HL-60/S4 treated with retinoic acid at 250 ng/mL for 4 days and 3 days (cell line): ENCODE data around the gene GEN1.

Experiments used
- in situ Hi-C: fragments of 300-500 bp; cut with MboI; formaldehyde crosslinking; loops from 2 replicates; pipeline ENCODE4 v1.7.0; 2022; ENCODE audit warnings: low sequenced_read_pairs

GEN1 gene

DNA sequence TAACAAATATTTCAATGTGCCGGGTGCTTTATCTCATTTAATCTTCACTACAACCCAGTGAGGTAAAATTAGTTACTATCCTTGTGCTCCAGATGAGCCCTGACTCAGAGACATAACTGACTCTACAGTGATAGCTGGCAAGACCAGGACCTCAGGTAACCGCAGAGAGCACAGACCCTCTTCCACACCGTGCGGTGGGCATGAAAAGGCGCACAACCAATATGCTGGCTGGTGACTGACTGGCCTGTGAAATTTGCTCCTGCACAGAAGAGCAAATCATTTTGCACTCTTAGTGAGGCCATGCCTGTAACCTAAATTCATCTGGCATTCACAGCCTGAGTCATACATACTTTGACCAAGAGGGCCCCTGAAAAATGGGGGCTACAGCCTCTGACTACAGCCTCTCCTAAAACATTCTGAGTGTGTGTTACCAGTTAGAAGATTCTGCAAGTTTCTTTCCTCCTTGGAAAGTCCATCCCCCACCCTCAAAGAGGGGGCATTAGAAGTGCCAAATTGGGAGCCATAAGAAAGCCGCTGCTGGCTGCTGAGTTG is 39.9 kb downstream of the GEN1 start:
- in situ Hi-C loops: no loop called here

DNA sequence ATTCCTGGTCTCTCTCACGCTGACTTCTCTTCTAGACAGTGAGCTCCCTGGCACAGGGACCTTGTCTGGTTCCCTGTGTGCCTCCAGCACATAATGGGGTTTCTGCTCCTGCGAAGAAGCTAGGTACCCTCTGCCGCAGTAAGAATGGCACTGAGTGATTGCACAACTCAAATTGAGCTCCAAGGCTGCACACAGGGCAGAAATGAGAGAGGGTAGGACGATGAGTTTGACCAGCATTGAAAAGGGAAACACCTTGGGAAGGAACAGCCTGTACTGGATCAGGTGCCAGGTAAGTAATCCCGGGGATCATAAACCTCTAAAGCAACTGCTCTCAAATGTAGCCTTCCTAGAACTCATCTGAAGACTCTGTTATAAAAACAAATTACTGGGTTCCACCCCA is 41.4 kb downstream of the GEN1 start:
- in situ Hi-C loops: no loop called here

DNA sequence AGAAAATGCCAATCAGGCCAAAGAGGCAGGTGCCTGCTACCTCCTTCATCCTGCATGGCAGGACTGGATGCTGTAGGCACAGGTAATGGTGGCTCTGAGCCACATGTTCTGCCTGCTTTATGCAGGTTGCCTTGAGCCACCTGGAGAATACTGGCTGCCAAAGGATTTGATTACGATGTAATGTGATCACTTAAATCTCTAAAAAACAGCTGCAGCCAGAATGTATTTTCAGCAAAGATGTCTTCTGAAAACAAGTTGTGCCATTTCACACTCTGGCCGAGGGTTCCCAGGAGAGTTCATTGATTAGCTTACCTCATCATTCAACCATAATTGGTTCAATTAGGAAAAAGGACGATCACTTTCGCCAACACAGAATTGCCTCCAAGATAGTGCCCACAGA is 44.4 kb downstream of the GEN1 start:
- in situ Hi-C loops: no loop called here

DNA sequence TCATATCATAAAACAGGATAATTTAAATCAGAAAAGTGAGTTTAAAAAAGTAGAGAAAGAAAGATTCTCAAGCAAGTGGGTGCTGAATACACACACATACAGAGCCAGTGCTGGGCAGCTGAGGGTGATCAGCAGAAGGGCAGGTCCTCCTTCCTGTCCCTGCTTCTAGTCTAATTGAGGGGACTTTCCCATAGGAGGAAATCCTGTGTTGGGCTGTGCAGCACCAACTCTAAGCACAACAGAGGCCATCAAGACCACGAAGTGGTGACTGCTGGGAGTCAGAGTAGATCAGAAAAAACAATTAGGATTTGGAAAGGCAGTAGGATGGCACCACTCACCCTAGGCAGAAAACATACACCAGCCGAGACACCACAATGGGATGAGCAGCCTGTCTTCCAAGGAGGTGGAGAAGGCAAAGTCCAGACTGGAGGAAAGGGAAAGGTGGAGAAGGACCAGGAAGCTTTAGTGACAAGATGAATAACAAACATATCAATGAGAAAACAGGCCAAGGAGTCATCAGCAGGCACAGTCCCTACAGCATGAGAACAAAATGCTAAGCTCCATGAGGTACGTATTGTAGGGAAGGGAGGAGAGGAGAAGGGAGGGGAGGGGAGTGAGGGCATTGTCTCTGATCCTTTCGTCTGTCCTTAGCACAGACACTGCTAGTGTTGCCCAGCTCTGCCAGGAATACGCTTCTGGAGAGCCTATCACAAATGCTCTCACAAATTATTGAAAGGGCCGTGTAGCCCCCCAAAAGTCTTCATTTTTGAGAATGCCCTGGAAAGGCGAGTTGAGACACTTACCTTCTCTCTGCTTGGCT is 45.6 kb downstream of the GEN1 start:
- in situ Hi-C loops: no loop called here

DNA sequence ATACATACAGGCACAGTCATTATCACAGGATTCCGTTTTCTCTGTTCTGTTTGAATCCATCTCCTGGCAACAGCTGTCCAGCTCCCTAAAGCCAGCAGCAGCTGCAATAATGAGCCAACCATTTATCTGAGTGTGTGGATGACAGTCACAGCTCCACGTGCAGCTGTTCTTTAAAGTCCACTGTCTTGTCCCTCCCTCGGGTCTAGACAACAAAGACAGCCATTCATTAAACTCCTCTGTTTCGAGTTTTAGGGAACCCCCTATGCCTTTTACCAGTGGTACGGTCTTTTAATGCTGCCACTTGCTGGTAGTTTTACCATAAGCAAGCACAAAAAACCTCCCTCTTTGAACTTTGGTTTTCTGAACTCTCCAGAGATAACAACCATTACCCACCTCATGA is 46.3 kb downstream of the GEN1 start:
- in situ Hi-C loops: no loop called here

DNA sequence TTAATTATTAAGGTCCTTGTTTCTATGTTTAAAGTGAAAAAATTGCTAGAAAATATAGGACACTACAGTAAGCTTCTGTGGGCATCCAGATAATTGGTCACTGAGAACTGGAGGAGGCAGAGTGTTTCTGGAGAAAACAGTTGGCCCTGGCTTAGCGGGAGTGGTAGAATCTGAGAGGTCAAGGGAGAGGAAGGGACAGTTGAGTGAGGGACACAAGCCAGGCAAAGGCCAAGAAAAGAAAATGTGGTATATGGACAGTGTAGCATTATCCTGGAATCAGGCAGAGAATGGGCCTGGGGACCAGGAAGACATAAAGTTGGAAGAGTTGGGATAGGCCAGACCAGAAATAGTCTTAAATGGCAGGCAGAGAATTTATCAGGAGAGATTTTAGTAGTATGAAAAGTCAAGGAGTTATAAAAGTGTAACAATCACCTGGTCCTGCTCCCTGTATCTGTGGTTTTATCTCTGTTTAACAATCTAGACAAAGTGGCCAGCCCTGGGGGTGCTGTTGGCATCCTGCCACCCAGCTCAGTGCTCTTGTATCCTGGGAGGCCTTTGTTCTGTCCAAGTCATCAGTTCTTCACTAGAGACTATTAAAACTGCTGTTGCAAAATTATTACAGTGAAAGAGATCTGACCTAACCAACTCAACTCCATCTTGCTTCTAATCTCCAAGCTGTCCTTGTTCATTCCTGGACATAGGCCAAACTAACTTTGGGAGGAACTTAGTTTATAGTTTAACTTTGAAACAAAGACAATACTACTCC is 46.9 kb downstream of the GEN1 start:
- in situ Hi-C loops: no loop called here

DNA sequence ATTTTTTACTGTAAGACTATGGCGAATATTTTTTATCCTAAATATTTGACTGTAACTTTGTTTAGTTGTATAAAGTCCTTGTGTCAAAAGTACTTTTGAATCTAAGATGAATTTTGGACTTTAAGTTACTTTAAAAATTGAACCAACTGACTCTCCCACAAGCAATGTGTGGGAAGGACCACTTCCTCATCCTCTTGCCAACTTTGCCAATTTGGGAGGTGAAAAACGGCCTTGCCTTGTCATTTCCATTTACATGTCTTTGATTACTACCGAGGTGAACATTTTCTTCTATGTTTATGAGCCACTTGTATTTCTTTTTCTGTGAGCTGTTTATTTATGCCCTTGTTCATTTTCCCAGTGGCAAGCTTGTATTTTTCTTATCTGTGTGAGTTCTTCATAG is 49.6 kb downstream of the GEN1 start:
- in situ Hi-C loops: no loop called here

DNA sequence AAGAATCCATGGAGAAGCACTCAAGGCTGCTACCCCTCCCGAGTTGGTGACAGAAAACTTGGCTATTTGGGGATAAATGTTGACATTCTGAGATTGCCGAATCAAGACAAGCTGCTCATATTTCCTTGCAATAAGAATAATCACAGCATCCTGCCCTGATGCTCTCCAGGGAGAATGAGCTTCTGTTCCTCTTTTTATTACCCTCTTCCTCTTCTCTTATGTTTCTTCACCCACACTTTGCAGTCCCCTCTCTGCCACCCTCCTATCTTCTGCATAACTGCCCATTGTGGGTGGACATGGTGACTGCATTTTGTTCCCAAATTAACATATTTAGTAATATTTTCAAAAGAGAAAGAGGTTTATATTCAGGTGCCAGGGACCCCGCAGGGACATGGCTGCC is 50.4 kb downstream of the GEN1 start:
- in situ Hi-C loops: no loop called here

DNA sequence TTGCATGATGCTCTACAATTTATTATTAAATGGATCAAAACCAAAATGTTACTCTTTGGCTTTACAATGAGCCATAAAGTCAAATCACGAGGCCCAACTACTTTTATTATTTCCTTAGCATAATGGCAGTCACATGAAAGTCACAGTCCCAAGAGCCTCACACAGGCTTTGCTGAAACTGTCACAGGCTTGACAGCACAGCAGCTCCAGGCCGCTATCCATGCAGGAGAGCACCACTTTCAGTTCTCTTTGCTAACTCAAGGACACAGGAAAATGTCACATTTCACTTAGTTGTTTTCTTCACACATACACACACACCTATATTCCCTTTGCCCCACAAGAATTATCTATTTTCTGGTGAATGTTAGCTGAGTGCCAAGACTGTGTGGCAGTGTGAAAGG is 51.2 kb downstream of the GEN1 start:
- in situ Hi-C loops: no loop called here

DNA sequence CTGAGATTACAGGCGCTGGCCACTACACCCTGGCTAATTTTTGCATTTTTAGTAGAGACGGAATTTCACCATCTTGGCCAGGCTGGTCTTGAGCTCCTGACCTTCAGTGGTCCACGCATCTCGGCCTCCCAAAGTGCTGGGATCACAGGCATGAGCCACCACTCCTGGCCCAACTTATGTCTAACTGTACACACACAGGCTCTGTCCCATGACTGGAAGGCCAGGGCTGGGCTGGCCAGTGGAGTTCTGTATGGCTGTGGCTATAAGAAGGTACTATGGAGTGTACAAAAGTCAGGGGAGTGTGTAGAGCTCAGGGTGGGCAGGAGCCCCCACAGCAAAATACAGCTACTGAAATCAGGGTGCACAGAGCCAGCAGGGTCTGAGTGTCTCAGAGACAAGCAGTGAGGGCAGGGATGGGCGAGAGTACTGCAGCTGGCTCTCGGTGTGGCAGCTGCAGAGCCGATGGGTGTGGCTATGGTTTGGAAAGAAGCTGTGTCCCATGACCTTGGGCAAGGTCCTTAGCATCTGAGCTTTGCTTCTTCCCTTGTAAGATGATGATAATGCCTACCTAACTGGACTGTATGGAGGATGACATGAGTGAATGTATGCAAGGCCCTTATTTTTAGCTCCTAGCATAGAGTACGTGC is 51.9 kb downstream of the GEN1 start:
- in situ Hi-C loops: no loop called here

DNA sequence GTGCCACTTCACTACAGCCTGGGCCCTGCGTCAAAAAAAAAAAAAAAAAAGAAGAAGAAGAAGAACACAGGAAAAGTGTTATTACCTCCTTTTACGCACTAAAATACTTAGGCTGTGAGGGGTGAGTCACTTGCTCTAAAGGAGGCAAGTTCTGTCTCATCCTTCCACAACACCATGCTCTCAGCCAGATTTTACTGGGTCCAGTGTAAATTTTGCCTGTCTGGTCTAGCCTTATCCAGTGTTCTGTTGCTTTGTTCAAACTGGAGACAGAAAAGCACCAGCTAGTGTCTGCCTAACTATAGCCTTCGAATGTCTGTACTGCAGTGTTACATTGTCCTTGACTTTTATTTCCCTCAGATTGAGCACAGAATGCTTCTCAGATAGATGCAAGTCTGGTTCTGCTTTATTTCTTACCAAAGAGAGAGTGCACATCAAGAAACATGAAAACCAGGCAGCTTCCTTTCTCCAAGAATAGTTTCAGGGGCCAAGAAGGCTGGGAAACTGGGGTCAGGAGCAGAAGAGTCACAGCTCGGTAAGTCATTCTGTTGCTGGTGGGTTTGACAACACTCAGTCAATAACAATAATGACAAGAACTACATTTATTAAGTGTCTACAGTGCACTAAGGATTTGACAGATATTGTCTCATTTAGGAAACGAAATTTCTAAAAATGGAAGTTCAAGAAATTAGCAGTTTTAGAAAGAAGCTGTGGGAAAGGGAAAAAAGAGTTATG is 59.2 kb downstream of the GEN1 start:
- in situ Hi-C loops: no loop called here

DNA sequence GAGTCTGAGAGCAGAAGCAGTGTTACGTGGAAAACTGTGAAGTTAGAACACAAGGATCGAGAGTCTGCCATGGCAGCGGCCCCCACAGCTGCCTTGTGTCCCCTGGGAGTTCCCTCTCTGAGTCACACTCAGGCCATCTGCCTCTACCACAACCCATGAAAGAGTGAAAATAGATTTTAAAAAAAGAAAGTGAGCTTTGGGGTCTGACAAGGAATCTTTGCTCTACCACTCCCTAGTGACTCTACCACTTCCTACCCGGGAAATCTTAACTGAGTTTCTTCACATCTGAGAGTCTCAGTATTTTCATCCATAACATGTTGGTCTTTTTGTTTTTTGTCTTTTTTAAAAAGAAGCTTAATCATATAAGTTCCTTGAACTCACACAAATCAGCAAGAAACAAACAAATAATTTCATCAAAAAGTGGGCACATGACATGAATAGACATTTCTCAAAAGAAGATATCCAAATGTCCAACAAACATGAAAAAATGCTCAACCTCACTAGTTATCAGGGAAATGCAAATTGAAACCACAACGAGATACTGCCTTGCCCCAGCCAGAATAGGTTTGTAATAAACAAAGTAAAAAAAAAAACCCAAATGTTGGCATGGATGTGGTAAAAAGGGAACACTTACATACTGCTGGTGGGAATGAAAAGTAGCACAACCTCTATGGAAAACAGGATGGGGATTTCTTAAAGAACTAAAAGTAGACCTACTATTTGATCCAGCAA is 60.0 kb downstream of the GEN1 start:
- in situ Hi-C loops: no loop called here

DNA sequence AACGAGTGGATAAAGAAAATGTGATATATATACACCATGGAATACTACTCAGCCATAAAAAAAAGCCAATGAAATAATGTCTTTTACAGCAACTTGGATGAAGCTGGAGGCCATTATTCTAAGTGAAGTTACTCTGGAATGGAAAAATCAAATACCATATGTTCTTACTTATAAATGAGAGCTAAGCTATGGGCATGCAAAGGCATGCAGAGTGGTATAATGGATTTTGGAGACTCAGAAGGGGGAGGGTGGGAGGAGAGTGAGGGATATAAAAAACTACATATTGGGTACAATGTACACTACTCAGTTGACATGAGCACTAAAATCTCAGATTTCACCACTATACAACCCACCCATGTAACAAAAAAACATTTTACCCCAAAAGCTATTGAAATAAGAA is 60.7 kb downstream of the GEN1 start:
- in situ Hi-C loops: no loop called here

DNA sequence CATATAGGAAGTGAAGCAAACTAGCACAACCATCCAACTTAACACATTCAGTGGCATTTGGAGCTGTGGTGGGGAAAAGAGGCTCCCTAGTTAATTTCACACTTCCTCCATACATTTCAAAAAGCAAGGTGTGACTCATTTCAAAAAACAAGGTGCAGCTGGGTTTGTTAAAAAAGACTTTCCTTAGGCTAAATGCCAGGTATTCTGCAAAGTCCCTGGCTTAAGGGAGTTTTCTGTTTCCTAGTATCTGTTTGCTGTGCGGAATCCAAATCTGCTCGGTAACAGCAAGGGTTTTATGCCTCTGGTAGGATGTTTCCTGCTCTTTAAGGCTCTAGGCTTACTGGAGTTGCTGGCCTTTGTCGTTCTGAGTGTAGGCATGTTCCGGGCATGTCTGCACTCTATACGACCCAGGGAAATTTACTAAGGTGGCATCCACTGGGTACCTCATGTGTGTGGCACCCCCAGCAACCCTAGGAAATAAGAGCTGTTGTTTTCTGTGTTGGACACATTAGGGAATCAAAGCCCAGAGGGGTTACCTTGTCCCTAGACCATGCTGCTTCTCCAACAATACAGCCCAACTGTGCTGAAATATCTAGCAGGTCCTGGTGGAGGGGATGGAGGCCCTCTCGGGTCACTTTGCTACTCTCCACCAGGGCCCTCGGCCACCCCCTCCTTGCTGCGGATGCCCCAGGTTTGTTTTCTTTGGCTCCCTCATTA is 61.7 kb downstream of the GEN1 start:
- in situ Hi-C loops: no loop called here

DNA sequence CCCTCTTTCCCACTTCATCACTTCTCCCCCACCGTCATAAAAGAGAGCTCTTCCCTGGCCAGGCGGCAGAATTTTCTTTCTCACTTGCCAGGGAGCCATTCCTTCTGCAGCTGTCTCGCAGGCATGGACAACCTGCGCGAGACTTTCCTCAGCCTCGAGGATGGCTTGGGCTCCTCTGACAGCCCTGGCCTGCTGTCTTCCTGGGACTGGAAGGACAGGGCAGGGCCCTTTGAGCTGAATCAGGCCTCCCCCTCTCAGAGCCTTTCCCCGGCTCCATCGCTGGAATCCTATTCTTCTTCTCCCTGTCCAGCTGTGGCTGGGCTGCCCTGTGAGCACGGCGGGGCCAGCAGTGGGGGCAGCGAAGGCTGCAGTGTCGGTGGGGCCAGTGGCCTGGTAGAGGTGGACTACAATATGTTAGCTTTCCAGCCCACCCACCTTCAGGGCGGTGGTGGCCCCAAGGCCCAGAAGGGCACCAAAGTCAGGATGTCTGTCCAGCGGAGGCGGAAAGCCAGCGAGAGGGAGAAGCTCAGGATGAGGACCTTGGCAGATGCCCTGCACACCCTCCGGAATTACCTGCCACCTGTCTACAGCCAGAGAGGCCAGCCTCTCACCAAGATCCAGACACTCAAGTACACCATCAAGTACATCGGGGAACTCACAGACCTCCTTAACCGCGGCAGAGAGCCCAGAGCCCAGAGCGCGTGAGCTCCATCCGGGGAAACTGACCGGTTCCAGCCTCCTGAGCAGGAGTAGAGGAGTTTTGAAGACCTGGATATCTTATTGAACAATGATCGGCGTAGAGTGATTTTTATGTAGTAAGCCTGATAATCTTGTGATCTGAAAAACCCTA is 62.7 kb downstream of the GEN1 start, which contains the start of gene MSGN1:
TSS of gene MSGN1 (plus strand) at position 65 of the 850 bp plus-strand sequence. CDS start at position 124, 59 bp downstream.
- in situ Hi-C loops: no loop called here

DNA sequence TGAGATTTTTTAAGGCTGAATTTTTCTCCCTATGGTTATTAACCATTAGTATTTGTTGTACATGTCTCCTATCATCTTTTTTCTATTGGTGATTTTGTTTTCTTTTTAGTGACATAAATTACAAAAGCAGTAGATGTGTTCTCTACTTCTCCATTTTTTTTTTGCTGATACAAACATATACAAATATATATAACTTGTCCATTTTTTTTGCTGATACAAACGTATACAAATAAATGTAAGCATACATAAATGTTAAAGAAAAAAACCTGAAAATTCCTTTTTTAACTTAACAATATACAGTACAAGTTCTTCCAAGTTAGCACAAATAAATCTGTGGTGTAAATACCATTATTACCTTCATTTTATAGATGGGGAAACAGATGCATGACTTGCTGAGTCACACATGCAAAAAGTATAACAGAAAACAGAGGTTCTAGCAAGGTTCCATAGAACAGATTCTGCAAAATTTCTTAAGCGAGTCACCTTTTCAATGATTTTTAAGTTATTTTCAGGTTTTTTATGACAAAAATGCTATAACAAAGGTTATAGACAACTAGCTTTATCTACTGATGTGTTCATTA is 64.4 kb downstream of the GEN1 start:
- in situ Hi-C loops: no loop called here

DNA sequence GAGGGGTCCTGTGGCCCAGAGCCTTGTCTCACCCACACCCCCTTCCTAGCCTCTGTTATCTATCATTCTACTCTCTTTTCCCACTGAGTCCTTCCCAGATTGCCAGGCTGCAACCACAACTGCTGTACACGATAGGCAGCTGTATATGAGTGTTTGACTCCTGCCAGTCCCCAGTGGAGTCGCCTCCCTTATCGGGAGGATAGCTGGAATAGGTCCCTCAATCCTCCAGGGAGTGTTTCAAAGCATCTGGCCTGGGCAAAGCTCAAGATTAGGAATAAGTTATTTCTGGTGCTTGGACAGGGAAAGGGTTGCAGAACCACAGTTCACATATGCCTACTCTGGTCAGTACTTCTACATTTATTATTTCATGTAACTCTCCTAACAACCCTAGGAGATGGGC is 67.1 kb downstream of the GEN1 start:
- in situ Hi-C loops: no loop called here
